Cerebellar nuclear complex (tissue), 1 donor: ENCODE results near the gene OSBP2.
"Not testable (repeated sequence)": the region's sequence is repeated elsewhere in the genome, so short reads cannot be mapped to it uniquely, and the experiment has no call there.

Experiments
- DNase-seq, 2 experiments: peaks; one replicate each; lab custom pipeline; 2025; lab: John Stamatoyannopoulos, UW

Gene OSBP2

GRCh38 chr22:30676565-30676964, 18.1 kb upstream of the OSBP2 start:
- DNase-seq: not testable (repeated sequence)

- DNase-seq: not testable (repeated sequence)
Observed at GRCh38 chr22:30679895-30680690, 14.6 kb upstream of the OSBP2 start.

- no peak for DNase-seq
Observed at GRCh38 chr22:30680991-30681770, 13.5 kb upstream of the OSBP2 start.

- no peak for DNase-seq
Observed at GRCh38 chr22:30681831-30682230, 12.8 kb upstream of the OSBP2 start.

- DNase-seq: no peak
Observed at GRCh38 chr22:30685178-30685577, 9.5 kb upstream of the OSBP2 start.

GRCh38 chr22:30687358-30687757, 7.3 kb upstream of the OSBP2 start:
- DNase-seq: no peak

GRCh38 chr22:30689622-30690021, 5.1 kb upstream of the OSBP2 start:
- DNase-seq: no peak

GRCh38 chr22:30691204-30691603, 3.5 kb upstream of the OSBP2 start:
- no peak for DNase-seq

GRCh38 chr22:30694171-30694639, 469 bp upstream of the OSBP2 start:
- DNase-seq: peak in 1 of 2 experiments; percentile 30

- no peak for DNase-seq
Observed at GRCh38 chr22:30695351-30695851, 727 bp downstream of the OSBP2 start.

GRCh38 chr22:30695871-30696655, 1.4 kb downstream of the OSBP2 start:
- no peak for DNase-seq

GRCh38 chr22:30697975-30698374, 3.3 kb downstream of the OSBP2 start:
- no peak for DNase-seq

- no peak for DNase-seq
Observed at GRCh38 chr22:30701872-30702271, 7.2 kb downstream of the OSBP2 start.

- no peak for DNase-seq
Observed at GRCh38 chr22:30702856-30703255, 8.2 kb downstream of the OSBP2 start.

- DNase-seq: no peak
Observed at GRCh38 chr22:30704978-30705377, 10.3 kb downstream of the OSBP2 start.

GRCh38 chr22:30705710-30706651, 11.3 kb downstream of the OSBP2 start:
- peak; percentile 61 to 94 for DNase-seq

GRCh38 chr22:30709980-30710379, 15.3 kb downstream of the OSBP2 start:
- DNase-seq: not testable (repeated sequence)

GRCh38 chr22:30712094-30712493, 17.4 kb downstream of the OSBP2 start:
- DNase-seq: no peak

- DNase-seq: no peak
Observed at GRCh38 chr22:30714062-30714461, 19.4 kb downstream of the OSBP2 start.

GRCh38 chr22:30717331-30717921, 22.8 kb downstream of the OSBP2 start:
- DNase-seq: no peak
